ENCODE measurements around the gene BCL2L2. TPM values are rescaled to one million over a fixed set of nuclear protein-coding genes. Genes with fewer than 3 reads are reported as not detected.

Gene BCL2L2
- total and polyA plus RNA-seq, 9 of the 15 experiments (the other 6 are each of a cell fraction or from before 2014, with no cell fraction given): 2.6 to 32.5 (median 14.7) TPM

- TF ChIP-seq ZMIZ1 (IDR thresholded peaks at IDR 0.05; ENCODE audit: low read depth in 2 of 2, low read length in 2 of 2) (no peak), ZNF431 (CRISPR knock-in tag; IDR thresholded peaks at IDR 0.05) (0 out of 2 replicates have a peak, but pooled peaks have one; percentile 67), MTA2 (IDR thresholded peaks at IDR 0.05; ENCODE audit: low read depth) (no peak), HSF4 (CRISPR knock-in tag; IDR thresholded peaks at IDR 0.05; ENCODE audit: borderline replicate concordance) (no peak), SP2 (IDR thresholded peaks at IDR 0.05; ENCODE audit: extremely low read depth, low read depth, low read length, poor library complexity, severe bottlenecking) (no peak), ZBTB43 (CRISPR knock-in tag; IDR thresholded peaks at IDR 0.05) (no peak; the same call in 1 of the 2 replicates), NR3C1 (CRISPR knock-in tag; IDR thresholded peaks at IDR 0.05) (peak; percentile 62; the same call in 1 of the 2 replicates), TBP (optimal IDR thresholded peaks at IDR 0.05; ENCODE audit: low read depth, low read length) (peak; percentile 14), ZNF592 (IDR thresholded peaks at IDR 0.05) (no peak), SMARCB1 (IDR thresholded peaks at IDR 0.05; ENCODE audit: insufficient read length, low read depth) (no peak), POU5F1 (IDR thresholded peaks at IDR 0.05; ENCODE audit: borderline replicate concordance, low read depth, low read length, partially characterized antibody) (no peak), KLF1 (tag; IDR thresholded peaks at IDR 0.05) (no peak), E2F3 (CRISPR knock-in tag; IDR thresholded peaks at IDR 0.05) (no peak), POLR2G (IDR thresholded peaks at IDR 0.05; ENCODE audit: low read depth, low read length) (peak; percentile 84), HOMEZ (CRISPR knock-in tag; IDR thresholded peaks at IDR 0.05) (no peak), STAT5B (CRISPR knock-in tag; IDR thresholded peaks at IDR 0.05) (no peak), ZNF184 (CRISPR knock-in tag; IDR thresholded peaks at IDR 0.05) (no peak), MCM3 (IDR thresholded peaks at IDR 0.05) (no peak), POLR3A (IDR thresholded peaks at IDR 0.05; ENCODE audit: borderline replicate concordance, extremely low read depth, insufficient read depth, insufficient read length) (no peak)
These were observed 4.7 kb upstream of the BCL2L2 start (continued) for GRCh38 chr14:23301969-23302289.

All from K562 (cell line).